ENCODE measurements around the gene FGF16. TPM values are rescaled to one million over a fixed set of nuclear protein-coding genes. Genes with fewer than 3 reads are reported as not detected.
A peak's percentile ranks its signal among the peaks of the same experiment; 100 is the strongest.
"Not testable (repeated sequence)": the region's sequence is repeated elsewhere in the genome, so short reads cannot be mapped to it uniquely, and the experiment has no call there.

FGF16 gene
- total RNA-seq, 1 experiment from 2014 or later: not detected

- DNase-seq (ENCODE audit: low spot score): no peak
Measured at GRCh38 chrX:77447653-77448569, 722 bp downstream of the FGF16 start.

- DNase-seq (ENCODE audit: low spot score): no peak
Measured at GRCh38 chrX:77450415-77450814, 3.2 kb downstream of the FGF16 start.

GRCh38 chrX:77450996-77451395 is 3.8 kb downstream of the FGF16 start:
- no peak for DNase-seq (ENCODE audit: low spot score)

DNA sequence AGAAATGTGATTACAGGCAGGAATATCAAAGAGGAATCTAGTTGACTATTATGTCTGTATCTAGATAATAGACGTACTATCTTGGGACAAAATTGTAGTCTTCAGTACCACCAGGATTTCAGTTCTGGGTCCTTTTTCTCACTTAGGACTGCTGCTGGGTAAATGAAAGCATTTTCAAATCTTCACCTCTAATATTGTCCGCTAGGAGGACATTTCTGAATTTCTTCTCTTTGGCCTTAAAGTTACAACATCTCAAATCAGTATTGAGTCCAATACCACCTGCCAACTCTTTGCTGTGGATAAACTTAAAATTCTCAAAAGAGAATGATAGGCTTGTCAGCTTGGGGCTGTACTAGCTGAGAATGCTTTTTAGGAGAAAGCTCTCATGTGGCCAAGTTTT is 6.0 kb downstream of the FGF16 start:
- DNase-seq (ENCODE audit: low spot score): peak; percentile 8

DNA sequence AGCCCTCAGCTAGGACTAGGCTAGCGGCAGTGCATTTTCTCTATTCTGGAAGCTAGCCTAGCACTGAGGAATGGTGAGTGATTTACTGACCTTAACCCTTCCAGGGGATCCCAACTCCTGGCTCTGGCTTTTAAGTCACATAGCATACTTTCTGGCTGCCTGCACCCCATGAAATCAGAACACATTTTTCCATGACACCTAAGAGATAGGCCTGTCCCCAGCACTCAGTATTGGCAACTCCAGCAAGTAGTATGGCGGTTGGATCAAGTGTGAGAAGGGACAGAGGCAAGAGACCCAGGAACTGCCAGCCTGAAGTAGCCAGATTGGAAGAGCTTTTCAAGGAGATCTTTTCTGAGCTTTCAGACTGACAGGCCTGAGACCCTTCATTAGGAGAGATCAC is 8.2 kb downstream of the FGF16 start:
- DNase-seq (ENCODE audit: low spot score): no peak

DNA sequence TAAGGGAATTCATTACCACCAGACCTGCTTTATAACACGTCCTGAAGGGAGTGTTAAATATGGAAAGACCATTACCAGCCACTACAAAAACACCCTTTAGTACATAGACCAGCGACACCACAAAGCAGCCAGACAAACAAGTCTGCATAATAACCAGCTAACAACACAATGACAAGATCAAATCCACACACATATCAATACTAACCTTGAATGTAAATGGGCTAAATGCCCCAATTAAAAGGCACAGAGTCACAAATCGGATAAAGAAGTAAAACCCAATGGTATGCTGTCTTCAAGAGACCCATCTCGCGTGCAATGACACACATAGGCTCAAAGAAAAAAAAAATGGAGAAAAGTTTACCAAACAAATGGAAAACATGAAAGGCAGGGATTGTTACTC is 36.9 kb downstream of the FGF16 start:
- no peak for DNase-seq (ENCODE audit: low spot score)

DNA sequence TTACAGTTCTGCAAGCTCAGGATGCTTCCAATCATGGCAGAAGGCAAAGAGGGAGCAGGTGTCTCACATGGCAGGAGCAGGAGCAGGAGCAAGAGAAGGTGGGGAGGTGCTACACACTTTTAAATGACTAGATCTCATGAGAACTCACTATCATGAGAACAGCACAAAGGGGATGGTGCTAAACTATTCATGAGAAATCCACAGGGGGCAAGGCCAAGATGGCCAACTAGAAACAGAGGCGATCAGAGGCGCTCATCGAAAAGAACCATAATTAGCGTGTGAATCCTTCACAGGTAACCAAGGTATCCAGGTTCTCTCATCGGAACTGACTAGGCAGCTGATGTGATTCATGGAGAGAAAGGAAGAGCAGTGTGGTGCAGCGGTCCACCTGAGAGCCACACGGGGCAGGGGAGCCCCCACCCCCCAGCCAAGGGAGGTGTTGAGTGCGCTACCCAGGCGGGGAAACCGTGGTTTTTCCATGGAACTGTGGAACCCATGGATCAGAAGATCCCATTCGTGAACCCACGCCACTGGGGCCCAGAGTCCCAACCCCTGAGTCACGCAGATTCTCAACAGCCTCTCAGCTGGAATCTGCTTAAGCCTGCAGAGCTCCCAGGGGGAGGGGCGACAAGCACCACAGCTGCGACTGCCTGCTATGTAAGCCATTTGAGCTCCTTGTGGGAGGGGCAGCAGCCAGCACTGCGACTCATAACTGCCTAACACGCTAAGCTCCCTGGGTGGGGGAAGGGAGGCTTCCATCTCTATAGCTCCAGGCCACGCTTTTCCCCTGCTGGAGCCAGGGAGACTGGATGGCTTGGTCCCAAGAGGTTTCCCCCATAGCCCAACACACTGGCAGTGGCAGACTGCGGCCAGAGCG is 46.7 kb downstream of the FGF16 start:
- DNase-seq (ENCODE audit: low spot score): no peak

DNA sequence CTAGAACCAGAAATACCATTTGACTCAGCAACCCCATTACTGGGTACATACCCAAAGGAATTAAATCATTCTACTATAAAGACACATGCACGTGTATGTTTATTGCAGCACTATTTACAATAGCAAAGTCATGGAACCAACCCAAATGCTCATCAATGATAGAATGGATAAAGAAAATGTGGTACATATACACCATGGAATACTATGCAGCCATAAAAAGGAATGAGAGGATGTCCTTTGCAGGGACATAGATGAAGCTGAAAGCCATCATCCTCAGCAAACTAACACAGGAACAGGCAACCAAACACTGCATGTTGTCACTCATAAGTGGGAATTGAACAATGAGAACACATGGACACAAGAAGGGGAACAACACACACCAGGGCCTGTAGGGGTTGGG is 53.0 kb downstream of the FGF16 start:
- not testable (repeated sequence) for DNase-seq (ENCODE audit: low spot score)

- no peak for DNase-seq (ENCODE audit: low spot score)
Measured at GRCh38 chrX:77502951-77503525, 55.8 kb downstream of the FGF16 start.

- no peak for DNase-seq (ENCODE audit: low spot score)
Measured at GRCh38 chrX:77505227-77505626, 58.0 kb downstream of the FGF16 start.
